Stomach smooth muscle (tissue), 2 donors: ENCODE measurements around the gene USP25.

ENCODE experiments used
- H3K27ac ChIP-seq: one replicate; pipeline ENCODE4 v1.7.0; 2013; ENCODE audit warnings: mild to moderate bottlenecking, low read length, inconsistent platforms
- H3K27me3 ChIP-seq, 2 donors: one replicate each; pipeline ENCODE4 v1.7.0; 2013; ENCODE audit warnings: low read length in 2 of 2; ENCODE audit not compliant: insufficient read depth in 2 of 2, control insufficient read depth in 1 of 2
- H3K36me3 ChIP-seq, 2 donors: one replicate each; pipeline ENCODE4 v1.7.0; 2013; ENCODE audit warnings: low read length in 2 of 2; ENCODE audit not compliant: control insufficient read depth in 2 of 2, insufficient read depth in 2 of 2
- H3K4me1 ChIP-seq: one replicate; pipeline ENCODE4 v1.7.0; 2013; ENCODE audit warnings: low read length; ENCODE audit not compliant: control insufficient read depth, insufficient read depth
- H3K4me3 ChIP-seq, 2 donors: one replicate each; pipeline ENCODE4 v1.7.0; 2013; ENCODE audit warnings: low read length in 2 of 2
- H3K9ac ChIP-seq, 2 donors: one replicate each; pipeline ENCODE4 v1.7.0; 2013; ENCODE audit warnings: low read length in 2 of 2, mild to moderate bottlenecking in 1 of 2
- H3K9me3 ChIP-seq, 2 donors: one replicate each; pipeline ENCODE4 v1.7.0; 2013; ENCODE audit warnings: low read length in 2 of 2; ENCODE audit not compliant: control insufficient read depth in 2 of 2
- donor health status: healthy.
- donor health status: Pancreatic carcinoma.

USP25 gene

DNA sequence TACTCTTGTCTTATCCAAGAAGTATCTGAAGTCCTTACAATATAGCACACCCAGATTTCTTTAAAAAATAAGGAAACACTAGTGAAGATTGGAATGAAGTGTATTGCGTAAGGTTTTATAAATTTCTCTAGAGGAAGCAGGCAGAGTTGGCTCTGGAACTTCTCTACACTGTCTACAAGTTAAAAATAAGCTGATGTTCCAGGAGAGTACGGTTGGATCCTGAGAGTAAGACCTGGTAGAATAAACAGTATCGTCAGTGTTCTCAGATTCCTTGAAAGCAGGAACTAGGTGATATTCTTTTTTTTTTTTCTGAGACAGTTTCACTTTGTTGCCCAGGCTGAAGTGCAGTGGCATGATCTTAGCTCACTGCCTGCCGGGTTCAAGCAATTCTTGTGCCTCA lies 107.9 kb downstream of the USP25 start:
- peak overlapping the region; percentile 30 to 38 for H3K4me3 ChIP-seq
- peaks cover 0 to 13% of the 10 kb centered on the region in 2 donors for H3K36me3 ChIP-seq
- peaks cover 2% of the 10 kb centered on the region for H3K4me1 ChIP-seq
- no peaks in the 10 kb centered on the region for H3K9me3 ChIP-seq
- H3K27ac ChIP-seq, result peak overlapping the region; percentile 3
- peak overlapping the region in 1 of 2 donors; percentile 12 for H3K9ac ChIP-seq
- no peaks in the 10 kb centered on the region for H3K27me3 ChIP-seq

- Histone ChIP-seq H3K27ac (no peak overlapping the region), H3K9ac (no peak overlapping the region), H3K27me3 (no peaks in the 10 kb centered on the region), H3K9me3 (no peaks in the 10 kb centered on the region), H3K36me3 (peaks cover 0 to 13% of the 10 kb centered on the region in 2 donors), H3K4me3 (no peak overlapping the region), H3K4me1 (peaks cover 2% of the 10 kb centered on the region)
Measured at GRCh38 chr21:15839026-15839425, 109.2 kb downstream of the USP25 start.

DNA sequence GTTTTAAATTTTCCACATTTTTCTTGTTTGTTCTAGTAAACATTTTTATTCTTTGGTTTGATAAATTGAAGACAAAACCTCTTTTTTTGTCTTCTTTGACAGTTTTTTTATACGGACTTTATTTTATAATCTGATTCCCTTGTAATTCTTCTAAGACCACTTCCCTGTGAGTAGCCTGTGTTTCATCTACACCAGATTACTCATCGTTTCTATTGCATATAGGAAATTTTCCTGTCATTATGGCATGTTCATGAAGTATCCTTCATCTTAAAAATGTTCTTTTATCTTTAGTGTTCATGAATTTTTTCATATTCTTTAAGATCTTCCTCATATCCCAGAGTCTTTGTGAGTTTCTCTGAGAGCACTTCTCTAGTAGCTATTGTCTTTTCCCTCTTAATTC lies 109.8 kb downstream of the USP25 start:
- Histone ChIP-seq H3K36me3 (peaks cover 0 to 9% of the 10 kb centered on the region in 2 donors), H3K27ac (no peak overlapping the region), H3K9ac (no peak overlapping the region), H3K4me1 (peaks cover 2% of the 10 kb centered on the region), H3K9me3 (no peaks in the 10 kb centered on the region), H3K4me3 (no peak overlapping the region), H3K27me3 (no peaks in the 10 kb centered on the region)

GRCh38 chr21:15840406-15840805 lies 110.6 kb downstream of the USP25 start:
- Histone ChIP-seq H3K9ac (no peak overlapping the region), H3K27me3 (no peaks in the 10 kb centered on the region), H3K9me3 (no peaks in the 10 kb centered on the region), H3K4me1 (peaks cover 2% of the 10 kb centered on the region), H3K27ac (no peak overlapping the region), H3K36me3 (peaks cover 0 to 6% of the 10 kb centered on the region in 2 donors), H3K4me3 (no peak overlapping the region)

GRCh38 chr21:15841856-15842564 lies 112.2 kb downstream of the USP25 start:
- Histone ChIP-seq H3K36me3 (peaks cover 0 to 6% of the 10 kb centered on the region in 2 donors), H3K9ac (no peak overlapping the region), H3K27ac (no peak overlapping the region), H3K4me1 (peaks cover 2% of the 10 kb centered on the region), H3K27me3 (no peaks in the 10 kb centered on the region), H3K9me3 (no peaks in the 10 kb centered on the region), H3K4me3 (no peak overlapping the region)

DNA sequence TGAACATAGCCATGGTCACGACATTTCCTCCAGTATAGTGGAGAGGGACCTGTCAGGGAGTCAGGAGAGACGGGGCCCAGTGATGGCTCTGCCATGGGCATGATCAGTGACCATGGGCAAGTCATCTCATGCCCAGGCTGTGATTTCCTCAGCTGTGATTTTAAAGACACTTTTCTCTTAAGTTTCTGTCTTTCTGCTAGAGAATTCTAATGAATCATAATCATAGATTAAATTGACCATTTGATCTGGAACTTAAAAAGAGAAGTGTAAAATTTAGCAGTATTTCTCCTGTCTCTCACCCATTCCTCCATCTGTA lies 112.7 kb downstream of the USP25 start:
- Histone ChIP-seq H3K27ac (no peak overlapping the region), H3K9ac (no peak overlapping the region), H3K27me3 (no peaks in the 10 kb centered on the region), H3K4me1 (no peaks in the 10 kb centered on the region), H3K36me3 (peaks cover 0 to 6% of the 10 kb centered on the region in 2 donors), H3K4me3 (no peak overlapping the region), H3K9me3 (no peaks in the 10 kb centered on the region)

GRCh38 chr21:15843766-15844165 lies 114.0 kb downstream of the USP25 start:
- no peaks in the 10 kb centered on the region for H3K27me3 ChIP-seq
- H3K4me1 ChIP-seq, result no peaks in the 10 kb centered on the region
- no peak overlapping the region for H3K4me3 ChIP-seq
- peaks cover 0 to 6% of the 10 kb centered on the region in 2 donors for H3K36me3 ChIP-seq
- no peak overlapping the region for H3K9ac ChIP-seq
- H3K27ac ChIP-seq, result no peak overlapping the region
- H3K9me3 ChIP-seq, result no peaks in the 10 kb centered on the region

DNA sequence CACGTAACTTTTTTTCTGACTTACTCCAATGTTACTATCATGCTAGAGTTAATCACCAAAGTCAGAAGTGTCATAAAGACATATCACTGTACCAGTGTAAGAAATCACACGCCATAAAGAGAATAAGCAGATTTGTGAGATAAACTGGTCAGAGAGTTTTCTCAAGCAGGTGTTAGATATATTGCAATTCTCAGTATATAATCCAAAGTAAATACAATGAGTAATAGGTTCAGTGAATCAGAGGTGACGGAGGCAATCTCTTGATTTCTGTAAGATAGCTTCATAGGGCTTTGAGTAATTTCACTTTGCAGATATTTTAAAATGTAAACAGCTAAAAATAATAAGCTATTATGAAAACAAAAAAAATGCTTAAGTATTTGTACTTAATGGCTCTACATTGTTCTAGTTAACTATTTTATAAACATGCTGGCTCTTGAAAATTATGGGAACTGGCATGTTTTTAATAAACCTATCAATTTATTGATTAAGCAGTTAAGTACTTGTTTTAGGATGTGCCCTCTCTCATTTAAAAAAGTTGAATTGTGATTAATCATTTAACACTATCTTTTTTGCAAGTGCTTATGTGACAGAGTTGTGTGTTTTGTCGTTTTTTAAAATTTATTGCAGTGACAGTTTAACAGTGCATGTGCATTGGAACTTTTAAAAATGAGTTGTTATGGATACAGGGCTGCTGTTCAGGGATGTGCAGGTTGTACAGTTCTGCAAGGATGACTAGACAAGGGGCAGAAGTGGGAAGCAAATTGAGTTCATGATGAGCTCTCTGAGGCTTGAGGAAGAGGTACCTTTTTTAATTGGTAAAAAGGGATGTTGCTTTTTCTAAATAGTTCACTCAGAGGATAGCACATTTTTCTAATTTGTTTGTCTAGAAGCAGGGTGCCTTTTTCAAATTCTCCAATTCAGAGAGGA lies 119.1 kb downstream of the USP25 start:
- Histone ChIP-seq H3K27me3 (no peaks in the 10 kb centered on the region), H3K4me1 (no peaks in the 10 kb centered on the region), H3K4me3 (no peak overlapping the region), H3K9me3 (no peaks in the 10 kb centered on the region), H3K27ac (no peak overlapping the region), H3K36me3 (no peaks in the 10 kb centered on the region), H3K9ac (no peak overlapping the region)

DNA sequence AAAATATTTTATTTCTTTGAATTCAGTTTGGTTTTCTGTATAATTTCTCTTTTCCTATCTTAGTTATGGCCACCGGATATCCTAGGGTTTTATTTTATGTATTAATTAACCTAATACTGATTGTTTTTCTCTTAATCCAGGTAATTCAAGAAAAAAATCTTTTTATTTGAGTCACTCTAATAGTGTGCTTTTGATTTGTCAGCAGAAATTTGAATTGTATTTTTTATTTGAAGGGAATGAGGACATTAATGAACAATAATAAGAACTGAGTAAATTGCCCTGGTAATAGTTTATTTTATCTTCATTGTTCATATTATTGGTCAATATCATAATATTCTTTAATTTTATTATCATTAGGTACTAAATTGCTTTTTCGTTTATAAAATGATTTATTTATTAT lies 120.1 kb downstream of the USP25 start:
- Histone ChIP-seq H3K9ac (no peak overlapping the region), H3K9me3 (no peaks in the 10 kb centered on the region), H3K36me3 (peaks cover 0 to 4% of the 10 kb centered on the region in 2 donors), H3K27me3 (no peaks in the 10 kb centered on the region), H3K27ac (no peak overlapping the region), H3K4me3 (no peak overlapping the region), H3K4me1 (no peaks in the 10 kb centered on the region)

- Histone ChIP-seq H3K9ac (no peak overlapping the region), H3K4me3 (no peak overlapping the region), H3K27me3 (no peaks in the 10 kb centered on the region), H3K27ac (no peak overlapping the region), H3K36me3 (peaks cover 0 to 4% of the 10 kb centered on the region in 2 donors), H3K9me3 (no peaks in the 10 kb centered on the region), H3K4me1 (no peaks in the 10 kb centered on the region)
Measured at GRCh38 chr21:15850645-15851044, 120.9 kb downstream of the USP25 start.

GRCh38 chr21:15852146-15852545 lies 122.4 kb downstream of the USP25 start:
- peaks cover 0 to 4% of the 10 kb centered on the region in 2 donors for H3K36me3 ChIP-seq
- no peak overlapping the region for H3K4me3 ChIP-seq
- H3K4me1 ChIP-seq, result no peaks in the 10 kb centered on the region
- no peak overlapping the region for H3K9ac ChIP-seq
- H3K27me3 ChIP-seq, result no peaks in the 10 kb centered on the region
- no peaks in the 10 kb centered on the region for H3K9me3 ChIP-seq
- H3K27ac ChIP-seq, result no peak overlapping the region
